Fibroblast of villous mesenchyme (primary cell): Measurements from ENCODE around the gene NYAP1. TPM values are rescaled to one million over a fixed set of nuclear protein-coding genes. Genes with fewer than 3 reads are reported as not detected.

ENCODE experiments used
- DNase-seq: peaks from one replicate; pipeline ENCODE4 v3.0.0-alpha.2; 2010; ENCODE audit warnings: low read depth
- H3K4me3 ChIP-seq: 2 replicates; pipeline ENCODE4 v1.5.1; 2011; ENCODE audit warnings: low read depth, mild to moderate bottlenecking, low read length
- total RNA-seq: library from RNA; depleted of rRNA; stranded (reverse); fragments of >200 nt; gene quantifications from 2 replicates; pipeline ENCODE4 v1.2.3, GENCODE V29; 2012
- TF ChIP-seq, protein P1 (sequence below): IDR thresholded peaks from 2 replicates; pipeline ENCODE4 v1.5.1; 2012; ENCODE audit warnings: low read depth, mild to moderate bottlenecking, low read length; ENCODE audit not compliant: insufficient read depth

The NYAP1 gene
- total RNA-seq, 1 donor = 0.43 TPM

DNA sequence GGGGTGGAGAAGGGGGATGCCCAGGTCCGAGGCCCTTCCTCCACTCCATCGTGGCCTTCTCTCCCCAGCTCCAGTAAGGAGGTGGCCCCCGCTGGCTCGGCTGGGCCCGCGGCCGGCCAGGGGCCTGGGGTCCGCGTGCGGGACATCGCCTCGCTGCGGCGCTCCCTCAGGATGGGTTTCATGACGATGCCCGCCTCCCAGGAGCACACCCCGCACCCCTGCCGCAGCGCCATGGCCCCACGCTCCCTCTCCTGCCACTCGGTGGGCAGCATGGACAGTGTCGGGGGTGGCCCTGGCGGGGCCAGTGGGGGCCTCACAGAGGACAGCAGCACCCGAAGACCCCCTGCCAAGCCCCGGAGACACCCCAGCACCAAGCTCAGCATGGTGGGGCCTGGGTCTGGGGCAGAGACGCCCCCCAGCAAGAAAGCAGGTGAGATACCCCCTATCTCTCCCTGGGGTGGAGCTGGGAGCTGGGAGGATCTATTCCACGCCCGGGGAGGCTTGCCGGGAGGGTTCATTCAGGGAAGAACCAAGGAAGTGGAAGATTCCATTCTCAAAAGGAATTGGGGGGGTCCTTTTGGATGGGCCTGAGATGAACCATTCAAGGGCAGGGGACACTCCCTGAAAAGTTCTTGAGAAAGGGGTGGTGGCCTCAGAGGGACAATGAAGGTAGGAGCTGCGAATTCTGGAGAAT lies 3.2 kb downstream of the NYAP1 start:
- TF ChIP-seq, protein P1, sequence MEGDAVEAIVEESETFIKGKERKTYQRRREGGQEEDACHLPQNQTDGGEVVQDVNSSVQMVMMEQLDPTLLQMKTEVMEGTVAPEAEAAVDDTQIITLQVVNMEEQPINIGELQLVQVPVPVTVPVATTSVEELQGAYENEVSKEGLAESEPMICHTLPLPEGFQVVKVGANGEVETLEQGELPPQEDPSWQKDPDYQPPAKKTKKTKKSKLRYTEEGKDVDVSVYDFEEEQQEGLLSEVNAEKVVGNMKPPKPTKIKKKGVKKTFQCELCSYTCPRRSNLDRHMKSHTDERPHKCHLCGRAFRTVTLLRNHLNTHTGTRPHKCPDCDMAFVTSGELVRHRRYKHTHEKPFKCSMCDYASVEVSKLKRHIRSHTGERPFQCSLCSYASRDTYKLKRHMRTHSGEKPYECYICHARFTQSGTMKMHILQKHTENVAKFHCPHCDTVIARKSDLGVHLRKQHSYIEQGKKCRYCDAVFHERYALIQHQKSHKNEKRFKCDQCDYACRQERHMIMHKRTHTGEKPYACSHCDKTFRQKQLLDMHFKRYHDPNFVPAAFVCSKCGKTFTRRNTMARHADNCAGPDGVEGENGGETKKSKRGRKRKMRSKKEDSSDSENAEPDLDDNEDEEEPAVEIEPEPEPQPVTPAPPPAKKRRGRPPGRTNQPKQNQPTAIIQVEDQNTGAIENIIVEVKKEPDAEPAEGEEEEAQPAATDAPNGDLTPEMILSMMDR = no peak
- no peak overlapping the region for H3K4me3 ChIP-seq
- peak; percentile 48 for DNase-seq

DNA sequence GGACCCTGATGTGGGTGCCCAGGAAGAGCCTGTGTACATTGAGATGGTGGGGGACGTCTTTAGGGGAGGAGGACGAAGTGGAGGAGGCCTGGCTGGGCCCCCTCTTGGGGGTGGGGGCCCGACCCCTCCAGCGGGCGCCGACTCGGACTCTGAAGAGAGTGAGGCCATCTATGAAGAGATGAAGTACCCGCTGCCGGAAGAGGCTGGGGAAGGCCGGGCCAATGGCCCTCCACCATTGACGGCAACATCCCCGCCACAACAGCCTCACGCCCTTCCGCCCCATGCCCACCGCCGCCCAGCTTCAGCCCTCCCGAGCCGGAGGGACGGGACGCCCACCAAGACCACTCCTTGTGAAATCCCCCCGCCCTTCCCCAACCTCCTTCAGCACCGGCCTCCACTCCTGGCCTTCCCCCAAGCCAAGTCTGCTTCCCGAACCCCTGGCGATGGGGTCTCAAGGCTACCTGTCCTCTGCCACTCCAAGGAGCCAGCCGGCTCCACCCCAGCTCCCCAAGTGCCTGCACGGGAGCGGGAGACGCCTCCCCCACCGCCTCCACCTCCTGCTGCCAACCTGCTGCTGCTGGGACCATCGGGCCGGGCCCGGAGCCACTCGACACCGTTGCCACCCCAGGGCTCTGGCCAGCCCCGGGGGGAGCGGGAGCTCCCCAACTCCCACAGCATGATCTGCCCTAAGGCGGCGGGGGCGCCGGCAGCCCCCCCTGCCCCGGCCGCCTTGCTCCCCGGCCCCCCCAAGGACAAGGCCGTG lies 4.8 kb downstream of the NYAP1 start:
- TF ChIP-seq, protein P1 = no peak
- H3K4me3 ChIP-seq = no peak overlapping the region
- DNase-seq = no peak

- H3K4me3 ChIP-seq = no peak overlapping the region
- TF ChIP-seq, protein P1 = no peak
- DNase-seq = no peak
Measured at GRCh38 chr7:100489121-100489520, 5.4 kb downstream of the NYAP1 start.

GRCh38 chr7:100489824-100490223 lies 6.1 kb downstream of the NYAP1 start:
- DNase-seq = peak; percentile 93
- TF ChIP-seq, protein P1 = no peak
- H3K4me3 ChIP-seq = no peak overlapping the region

DNA sequence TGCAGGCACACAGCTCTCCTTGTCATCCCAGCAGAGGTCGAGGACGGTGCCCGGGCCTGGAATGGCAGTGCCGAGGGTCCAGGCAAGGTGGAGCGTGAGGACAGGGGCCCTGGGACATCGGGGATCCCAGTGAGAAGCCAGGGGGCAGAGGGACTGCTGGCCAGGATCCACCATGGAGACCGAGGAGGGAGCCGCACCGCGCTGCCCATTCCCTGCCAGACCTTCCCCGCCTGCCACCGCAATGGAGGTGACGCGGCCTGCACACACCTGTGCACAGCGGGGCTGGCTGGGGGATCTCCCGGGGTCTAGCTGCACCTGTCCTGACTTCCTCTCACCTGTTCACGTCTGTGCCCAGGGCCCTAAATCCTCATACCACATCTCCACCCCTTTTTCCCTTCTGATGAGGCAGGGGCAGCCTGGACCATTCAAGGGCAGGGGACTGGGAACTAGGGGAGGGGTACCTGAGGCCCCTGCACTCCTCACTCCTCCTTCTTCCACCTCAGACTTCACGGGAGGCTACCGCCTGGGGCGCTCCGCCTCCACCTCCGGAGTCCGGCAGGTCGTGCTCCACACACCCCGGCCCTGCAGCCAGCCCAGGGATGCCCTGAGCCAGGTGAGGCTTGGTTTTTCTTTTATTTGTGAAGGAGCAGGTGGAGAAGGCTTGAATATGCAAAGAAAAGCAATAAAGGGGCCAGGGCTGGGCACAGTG lies 6.9 kb downstream of the NYAP1 start:
- no peak overlapping the region for H3K4me3 ChIP-seq
- TF ChIP-seq, protein P1 = no peak
- no peak for DNase-seq

DNA sequence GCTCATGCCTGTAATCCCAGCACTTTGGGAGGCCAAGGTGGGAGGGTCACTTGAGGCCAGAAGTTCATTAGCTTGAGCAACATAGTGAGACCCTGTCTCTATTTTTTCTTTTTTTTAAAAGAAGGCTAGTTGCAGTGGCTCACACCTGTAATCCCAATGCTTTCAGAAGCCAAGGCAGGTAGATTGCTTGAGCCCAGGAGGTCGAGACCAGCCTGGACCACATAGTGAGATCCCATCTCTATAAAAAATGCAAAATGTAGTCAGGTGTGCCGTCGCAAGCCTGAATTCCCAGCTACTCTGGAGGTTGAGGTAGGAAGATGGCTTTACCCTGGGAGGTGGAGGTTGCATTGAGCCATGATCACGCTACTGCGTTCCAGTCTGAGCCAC lies 7.5 kb downstream of the NYAP1 start:
- DNase-seq = no peak
- TF ChIP-seq, protein P1 = no peak
- H3K4me3 ChIP-seq = no peak overlapping the region
